Neuronal stem cell (in vitro differentiated cells): ENCODE results near the gene CEP152.

Experiments used
- DNase-seq: peaks from one replicate; pipeline ENCODE4 v3.0.0-alpha.2; 2013; ENCODE audit warnings: low spot score
- H2AFZ ChIP-seq: one replicate; pipeline ENCODE4 v1.6.1; 2013; ENCODE audit warnings: mild to moderate bottlenecking, low read length, inconsistent platforms
- H2AK5ac ChIP-seq: 2 replicates; pipeline ENCODE4 v1.6.1; 2013; ENCODE audit warnings: low read depth, mild to moderate bottlenecking, inconsistent platforms, low read length, moderate library complexity, mixed read lengths
- H2BK120ac ChIP-seq: 2 replicates; pipeline ENCODE4 v1.6.1; 2013; ENCODE audit warnings: low read depth, mild to moderate bottlenecking, inconsistent platforms, low read length, moderate library complexity, mixed read lengths
- H2BK12ac ChIP-seq: one replicate; pipeline ENCODE4 v1.6.1; 2013; ENCODE audit warnings: low read length, inconsistent platforms
- H2BK15ac ChIP-seq: 2 replicates; pipeline ENCODE4 v1.6.1; 2013; ENCODE audit warnings: mild to moderate bottlenecking, low read length, inconsistent platforms, mixed read lengths
- H2BK5ac ChIP-seq: one replicate; pipeline ENCODE4 v1.6.1; 2013; ENCODE audit warnings: inconsistent platforms, mild to moderate bottlenecking, low read length, moderate library complexity
- H3K14ac ChIP-seq: one replicate; pipeline ENCODE4 v1.6.1; 2013; ENCODE audit warnings: low read length, inconsistent platforms
- H3K18ac ChIP-seq: 2 replicates; pipeline ENCODE4 v1.6.1; 2013; ENCODE audit warnings: low read length, inconsistent platforms
- H3K23ac ChIP-seq: 2 replicates; pipeline ENCODE4 v1.6.1; 2013; ENCODE audit warnings: low read depth, mild to moderate bottlenecking, mixed read lengths, low read length, inconsistent platforms; ENCODE audit not compliant: poor library complexity
- H3K27ac ChIP-seq: replicated peaks from 3 replicates; pipeline ENCODE4 v1.5.1; 2013; ENCODE audit warnings: low read length, inconsistent platforms
- H3K27me3 ChIP-seq, 3 experiments: 2 replicates each; pipeline ENCODE4 v1.6.1; 2013; ENCODE audit warnings: low read length in 3 of 3, mild to moderate bottlenecking in 2 of 3, inconsistent platforms in 1 of 3, low read depth in 1 of 3, mixed read lengths in 1 of 3, moderate library complexity in 1 of 3; ENCODE audit not compliant: control insufficient read depth in 3 of 3, insufficient read depth in 3 of 3
- H3K36me3 ChIP-seq, 2 donors: replicated peaks in 1 of 2; 2 replicates each; pipeline ENCODE4 v1.6.1; 2013; ENCODE audit warnings: low read length in 2 of 2; ENCODE audit not compliant: control insufficient read depth in 2 of 2, insufficient read depth in 2 of 2
- H3K4ac ChIP-seq: 2 replicates; pipeline ENCODE4 v1.6.1; 2013; ENCODE audit warnings: inconsistent platforms, mild to moderate bottlenecking, low read length, moderate library complexity
- H3K4me1 ChIP-seq, 2 donors: 1 replicate in 1 of 2; 2 replicates in 1 of 2; pipeline ENCODE4 v1.6.1; 2013; ENCODE audit warnings: low read length in 2 of 2, low read depth in 1 of 2; ENCODE audit not compliant: control insufficient read depth in 2 of 2, insufficient read depth in 1 of 2
- H3K4me2 ChIP-seq: one replicate; pipeline ENCODE4 v1.6.1; 2013; ENCODE audit warnings: mild to moderate bottlenecking, low read length, inconsistent platforms; ENCODE audit not compliant: insufficient read depth, poor library complexity, severe bottlenecking
- H3K4me3 ChIP-seq, 2 donors: 2 replicates each; pipeline ENCODE4 v1.5.1; 2013; ENCODE audit warnings: low read length in 2 of 2, mild to moderate bottlenecking in 2 of 2, inconsistent platforms in 1 of 2, moderate library complexity in 1 of 2
- H3K79me1 ChIP-seq: one replicate; pipeline ENCODE4 v1.6.1; 2013; ENCODE audit warnings: low read depth, mild to moderate bottlenecking, inconsistent platforms, low read length, moderate library complexity
- H3K9ac ChIP-seq: one replicate; pipeline ENCODE4 v1.6.1; 2013; ENCODE audit warnings: mild to moderate bottlenecking, low read depth, low read length, inconsistent platforms; ENCODE audit not compliant: poor library complexity
- H3K9me3 ChIP-seq, 2 donors: replicated peaks in 1 of 2; 2 replicates each; pipeline versions ENCODE3 to v1.6.1; 2013; ENCODE audit warnings: low read length in 2 of 2, mild to moderate bottlenecking in 2 of 2, inconsistent platforms in 1 of 2, low read depth in 1 of 2, mixed read lengths in 1 of 2, moderate library complexity in 1 of 2; ENCODE audit not compliant: control insufficient read depth in 2 of 2, insufficient read depth in 1 of 2
- H4K8ac ChIP-seq: one replicate; pipeline ENCODE4 v1.6.1; 2013; ENCODE audit warnings: low read depth, mild to moderate bottlenecking, inconsistent platforms, low read length, moderate library complexity
- H4K91ac ChIP-seq: one replicate; pipeline ENCODE4 v1.6.1; 2013; ENCODE audit warnings: low read length, low read depth, mild to moderate bottlenecking, inconsistent platforms; ENCODE audit not compliant: poor library complexity
- WGBS, 2 donors: extraction: QIAGEN DNeasy Blood & Tissue Kit; methylation state at CpG; one replicate each; pipeline ENCODE4 v1.1.7; 2013; ENCODE audit warnings: missing lambda C conversion rate in 2 of 2, mixed read lengths in 1 of 2; ENCODE audit not compliant: insufficient read length in 2 of 2, insufficient replicate concordance in 1 of 2; ENCODE audit errors: extremely low coverage in 2 of 2; 5-methylcytosine and 5-hydroxymethylcytosine counted together

Gene CEP152

GRCh38 chr15:48811325-48811958 lies 573 bp upstream of the CEP152 start:
- no peak overlapping the region for H4K91ac ChIP-seq
- no peak overlapping the region for H4K8ac ChIP-seq
- no peak overlapping the region for H3K23ac ChIP-seq
- H3K9ac ChIP-seq = no peak overlapping the region
- H3K18ac ChIP-seq = no peak overlapping the region
- no CpG with 5 or more reads among the region's 25 CpGs for WGBS, 2 donors
- H3K4me1 ChIP-seq = peaks cover 5 to 8% of the 10 kb centered on the region in 2 donors
- peak overlapping the region; percentile 92 for H2AFZ ChIP-seq
- H2AK5ac ChIP-seq = no peak overlapping the region
- no peak overlapping the region for H2BK12ac ChIP-seq
- H3K4me3 ChIP-seq = peak overlapping the region; percentile 82 to 88
- H3K79me1 ChIP-seq = peaks cover 4% of the 10 kb centered on the region
- no peak overlapping the region for H2BK120ac ChIP-seq
- DNase-seq = no peak
- H3K36me3 ChIP-seq = no peaks in the 10 kb centered on the region
- no peak overlapping the region for H2BK15ac ChIP-seq
- no peak overlapping the region for H2BK5ac ChIP-seq
- no peak overlapping the region for H3K14ac ChIP-seq
- H3K4ac ChIP-seq = no peak overlapping the region
- H3K4me2 ChIP-seq = peak overlapping the region; percentile 80
- H3K9me3 ChIP-seq = no peaks in the 10 kb centered on the region
- no peak overlapping the region for H3K27ac ChIP-seq
- H3K27me3 ChIP-seq = peaks cover 0 to 28% (median 0%) of the 10 kb centered on the region in 3 experiments

DNA sequence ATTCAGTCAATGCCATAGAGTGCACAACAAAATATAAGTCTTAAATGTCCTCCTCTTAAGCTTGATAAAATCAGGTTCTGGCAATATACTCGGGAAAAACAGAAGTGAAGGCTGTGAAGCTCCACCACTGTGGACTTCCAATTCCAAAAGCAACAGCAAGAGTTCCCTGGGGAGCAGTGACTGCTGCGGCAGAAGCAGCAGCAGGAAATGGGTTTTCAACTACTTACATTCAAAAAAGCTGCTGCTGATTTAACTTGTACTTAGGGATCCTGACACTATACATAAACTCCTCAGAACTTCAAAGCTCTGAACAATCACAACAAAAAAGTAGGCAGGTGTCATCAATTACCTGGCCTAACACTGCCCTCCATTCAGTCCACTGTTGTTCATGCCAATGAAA lies 4.7 kb downstream of the CEP152 start:
- Histone ChIP-seq H3K14ac (no peak overlapping the region), H3K4me1 (peaks cover 5 to 6% of the 10 kb centered on the region in 2 donors), H3K36me3 (peaks cover 1 to 19% of the 10 kb centered on the region in 2 donors), H3K9ac (no peak overlapping the region), H3K4me2 (no peak overlapping the region), H2BK12ac (no peak overlapping the region), H4K8ac (no peak overlapping the region), H3K9me3 (no peaks in the 10 kb centered on the region), H2BK120ac (no peak overlapping the region), H3K18ac (no peak overlapping the region), H3K27ac (no peak overlapping the region), H2BK5ac (no peak overlapping the region), H3K79me1 (peaks cover 4% of the 10 kb centered on the region), H2BK15ac (no peak overlapping the region), H4K91ac (no peak overlapping the region), H3K4me3 (no peak overlapping the region), H3K27me3 (no peaks in the 10 kb centered on the region), H3K23ac (no peak overlapping the region), H3K4ac (no peak overlapping the region), H2AK5ac (no peak overlapping the region), H2AFZ (no peak overlapping the region)
- DNase-seq = no peak
- no CpG with 5 or more reads among the region's 2 CpGs for WGBS, 2 donors

DNA sequence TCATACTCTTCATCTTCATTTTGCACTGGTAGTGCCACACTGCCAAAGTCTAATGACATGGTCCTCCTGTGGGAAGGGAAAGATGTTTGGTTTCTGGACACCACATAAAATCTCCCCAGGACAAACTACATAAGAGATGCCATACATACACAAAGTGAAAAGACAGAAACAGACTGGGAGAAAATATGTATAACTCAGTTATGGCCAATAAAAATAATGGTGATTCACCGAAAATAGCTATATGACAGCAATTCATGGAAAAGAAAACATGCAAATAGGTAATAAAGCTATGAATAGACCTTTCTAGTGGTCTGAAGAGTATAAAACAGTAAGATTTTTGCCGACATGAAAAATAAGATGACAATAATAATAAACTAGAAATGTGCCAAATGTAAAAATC lies 5.3 kb downstream of the CEP152 start:
- Histone ChIP-seq H2BK5ac (no peak overlapping the region), H3K9ac (no peak overlapping the region)
- no CpG with 5 or more reads among the region's 2 CpGs for WGBS, 2 donors

DNA sequence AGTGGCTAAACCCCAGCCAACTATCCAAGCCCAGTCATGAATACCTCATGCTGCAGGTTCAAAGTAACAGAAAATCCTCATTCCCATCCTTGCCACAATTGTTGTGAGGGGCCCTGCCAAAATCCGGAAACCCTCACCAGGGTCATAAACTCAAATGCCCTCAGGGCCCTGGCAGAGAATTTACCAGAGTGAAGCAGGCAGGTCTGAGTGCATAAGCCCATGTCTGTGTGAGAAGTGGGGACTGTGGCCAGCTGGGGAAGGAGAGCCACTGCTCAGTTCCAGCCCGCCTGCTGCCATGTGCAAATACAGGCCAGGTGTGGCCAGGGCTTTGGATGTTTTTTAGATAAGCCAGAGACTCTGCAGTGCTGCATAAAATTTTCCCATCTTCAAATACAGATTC lies 7.0 kb downstream of the CEP152 start:
- no CpG with 5 or more reads among the region's 2 CpGs for WGBS, 2 donors
- Histone ChIP-seq H3K36me3 (peaks cover 1 to 19% of the 10 kb centered on the region in 2 donors), H3K79me1 (no peaks in the 10 kb centered on the region)

More for the DNA sequence above, 5.3 kb downstream of the CEP152 start:
- Histone ChIP-seq H3K23ac (no peak overlapping the region), H2BK15ac (no peak overlapping the region), H3K18ac (no peak overlapping the region), H4K91ac (no peak overlapping the region), H4K8ac (no peak overlapping the region), H3K79me1 (peaks cover 4% of the 10 kb centered on the region), H2AK5ac (no peak overlapping the region), H3K27ac (no peak overlapping the region), H2AFZ (no peak overlapping the region), H3K4me3 (no peak overlapping the region), H3K27me3 (no peaks in the 10 kb centered on the region), H3K36me3 (peaks cover 1 to 19% of the 10 kb centered on the region in 2 donors), H3K4me2 (no peak overlapping the region), H3K4ac (no peak overlapping the region), H3K4me1 (peaks cover 5 to 6% of the 10 kb centered on the region in 2 donors), H3K14ac (no peak overlapping the region), H3K9me3 (no peaks in the 10 kb centered on the region), H2BK120ac (no peak overlapping the region), H2BK12ac (no peak overlapping the region)
- DNase-seq = no peak

More for the DNA sequence above, 7.0 kb downstream of the CEP152 start:
- Histone ChIP-seq H3K18ac (no peak overlapping the region), H2BK12ac (no peak overlapping the region), H2AK5ac (no peak overlapping the region), H4K8ac (no peak overlapping the region), H2BK15ac (no peak overlapping the region), H2BK120ac (no peak overlapping the region), H3K9ac (no peak overlapping the region), H3K27ac (no peak overlapping the region), H3K4ac (no peak overlapping the region), H3K23ac (no peak overlapping the region), H3K9me3 (no peaks in the 10 kb centered on the region), H2AFZ (no peak overlapping the region), H4K91ac (no peak overlapping the region), H3K4me3 (no peak overlapping the region), H2BK5ac (no peak overlapping the region), H3K14ac (no peak overlapping the region), H3K4me1 (peaks cover 0 to 2% of the 10 kb centered on the region in 2 donors), H3K27me3 (no peaks in the 10 kb centered on the region), H3K4me2 (no peak overlapping the region)
- DNase-seq = no peak
